ENCODE measurements around the gene PPFIA1.

DNA sequence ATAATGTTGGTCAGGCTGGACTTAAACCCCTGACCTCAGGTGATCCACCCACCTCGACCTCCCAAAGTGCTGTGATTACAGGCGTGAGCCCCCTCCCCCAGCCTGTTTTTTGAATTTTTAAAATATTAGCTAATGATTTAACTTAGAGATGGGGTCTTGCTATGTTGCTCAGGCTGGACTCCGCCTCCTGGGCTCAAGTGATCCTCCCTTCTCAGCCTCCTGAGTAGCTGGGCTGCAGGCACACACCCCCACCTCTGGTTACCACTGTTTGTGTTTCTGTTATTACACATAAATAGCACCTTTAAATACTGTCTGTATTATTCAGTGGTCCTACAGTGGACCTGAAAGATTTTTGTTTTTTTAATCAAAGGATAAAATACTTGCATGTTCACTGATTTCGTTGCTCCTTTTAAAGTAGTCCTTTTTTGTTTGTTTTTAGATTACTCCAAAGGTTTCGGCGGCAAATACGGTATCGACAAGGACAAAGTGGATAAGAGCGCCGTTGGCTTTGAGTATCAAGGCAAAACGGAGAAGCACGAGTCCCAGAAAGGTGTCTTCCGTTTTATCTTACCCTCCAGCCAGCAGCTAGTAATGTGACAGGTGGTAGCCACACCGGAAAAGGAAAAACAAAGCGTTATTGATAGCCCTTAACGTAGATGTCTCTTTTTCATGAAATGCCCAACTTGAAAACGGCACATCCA is 149.0 kb downstream of the PPFIA1 start:
- TF ChIP-seq, protein P1, sequence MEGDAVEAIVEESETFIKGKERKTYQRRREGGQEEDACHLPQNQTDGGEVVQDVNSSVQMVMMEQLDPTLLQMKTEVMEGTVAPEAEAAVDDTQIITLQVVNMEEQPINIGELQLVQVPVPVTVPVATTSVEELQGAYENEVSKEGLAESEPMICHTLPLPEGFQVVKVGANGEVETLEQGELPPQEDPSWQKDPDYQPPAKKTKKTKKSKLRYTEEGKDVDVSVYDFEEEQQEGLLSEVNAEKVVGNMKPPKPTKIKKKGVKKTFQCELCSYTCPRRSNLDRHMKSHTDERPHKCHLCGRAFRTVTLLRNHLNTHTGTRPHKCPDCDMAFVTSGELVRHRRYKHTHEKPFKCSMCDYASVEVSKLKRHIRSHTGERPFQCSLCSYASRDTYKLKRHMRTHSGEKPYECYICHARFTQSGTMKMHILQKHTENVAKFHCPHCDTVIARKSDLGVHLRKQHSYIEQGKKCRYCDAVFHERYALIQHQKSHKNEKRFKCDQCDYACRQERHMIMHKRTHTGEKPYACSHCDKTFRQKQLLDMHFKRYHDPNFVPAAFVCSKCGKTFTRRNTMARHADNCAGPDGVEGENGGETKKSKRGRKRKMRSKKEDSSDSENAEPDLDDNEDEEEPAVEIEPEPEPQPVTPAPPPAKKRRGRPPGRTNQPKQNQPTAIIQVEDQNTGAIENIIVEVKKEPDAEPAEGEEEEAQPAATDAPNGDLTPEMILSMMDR (conservative IDR thresholded peaks at IDR 0.05; ENCODE audit: low read depth, low read length) = no peak
- TF ChIP-seq EZH2 (IDR thresholded peaks at IDR 0.05; ENCODE audit: borderline replicate concordance, low read depth, low read length, poor library complexity, severe bottlenecking) = no peak

Data from A673 (cell line).